Endothelial cell of umbilical vein (primary cell): ENCODE results near the gene SDSL. TPM values are rescaled to one million over a fixed set of nuclear protein-coding genes. Genes with fewer than 3 reads are reported as not detected.

Source experiments
- BruUV-seq: library from RNA; stranded (reverse); fragments of 400-500 nt; replicated peaks from 2 replicates; lab custom pipeline; 2021; lab: Mats Ljungman, UMichigan
- CTCF ChIA-PET: fragments of 300-600, 350-600 bp; sonication (Branson Sonifier 250); formaldehyde crosslinking; loops from one replicate; lab custom pipeline; 2021; ENCODE audit warnings: antibody characterized with exemption, inconsistent platforms; lab: Charles Lee
- POLR2A ChIA-PET: fragments of 300-600, 350-600 bp; sonication (Branson Sonifier 250); formaldehyde crosslinking; loops from one replicate; lab custom pipeline; 2021; ENCODE audit warnings: antibody characterized with exemption, inconsistent platforms; lab: Charles Lee
- DNase-seq: peaks from one replicate; pipeline ENCODE4 v3.0.0-alpha.2; 2011; ENCODE audit warnings: low read depth, low spot score
- FAIRE-seq: peaks from 2 replicates; lab custom pipeline; 2011; peaks lifted over from hg19 to GRCh38; lab: Jason Lieb, UNC
- H2AFZ ChIP-seq: 2 replicates; pipeline ENCODE4 v1.6.0; 2012; ENCODE audit warnings: low read depth, low read length, control low read depth, inconsistent platforms
- H3K27ac ChIP-seq: 2 replicates; pipeline ENCODE4 v1.5.1; 2011; ENCODE audit warnings: low read depth, mild to moderate bottlenecking, control low read depth, low read length, moderate library complexity; ENCODE audit not compliant: insufficient read depth
- H3K27me3 ChIP-seq, 2 experiments: 2 replicates each; pipeline versions ENCODE4 v1.6.0 to v1.6.1; 2011; ENCODE audit warnings: low read length in 2 of 2, mixed read lengths in 1 of 2; ENCODE audit not compliant: control insufficient read depth in 2 of 2, insufficient read depth in 2 of 2
- H3K36me3 ChIP-seq, 2 experiments: 2 replicates in 1 of 2; 3 replicates in 1 of 2; pipeline ENCODE4 v1.5.1; 2011; ENCODE audit warnings: low read length in 2 of 2, mild to moderate bottlenecking in 1 of 2, moderate library complexity in 1 of 2; ENCODE audit not compliant: control insufficient read depth in 2 of 2, insufficient read depth in 2 of 2; ENCODE audit errors: extremely low read depth in 1 of 2
- H3K4me1 ChIP-seq: 3 replicates; pipeline ENCODE4 v1.5.1; 2011; ENCODE audit warnings: mild to moderate bottlenecking, low read length; ENCODE audit not compliant: control insufficient read depth, insufficient read depth; ENCODE audit errors: extremely low read depth
- H3K4me2 ChIP-seq: 2 replicates; pipeline ENCODE4 v1.6.1; 2011; ENCODE audit warnings: low read length, control low read depth, mixed read lengths; ENCODE audit not compliant: insufficient read depth
- H3K4me3 ChIP-seq, 3 experiments: fragments of 200-600 bp in 1 of 3; sonication (generic), shearing (Covaris generic) in 1 of 3; replicated peaks in 1 of 3; 2 replicates each; pipeline ENCODE4 v1.5.1; 2011 to 2016; ENCODE audit warnings: control low read depth in 3 of 3, low read length in 3 of 3, mild to moderate bottlenecking in 2 of 3, inconsistent platforms in 1 of 3, low read depth in 1 of 3, moderate library complexity in 1 of 3; ENCODE audit not compliant: insufficient read depth in 1 of 3
- H3K79me2 ChIP-seq: 2 replicates; pipeline ENCODE4 v1.6.0; 2012; ENCODE audit warnings: low read length, inconsistent platforms; ENCODE audit not compliant: control insufficient read depth, insufficient read depth
- H3K9ac ChIP-seq: replicated peaks from 2 replicates; pipeline ENCODE3; 2011; ENCODE audit warnings: low read length, control low read depth; ENCODE audit not compliant: insufficient read depth; ENCODE audit errors: extremely low read depth
- H3K9me1 ChIP-seq: replicated peaks from 3 replicates; pipeline ENCODE4 v1.6.0; 2011; ENCODE audit warnings: mild to moderate bottlenecking, low read length; ENCODE audit not compliant: control insufficient read depth, insufficient read depth; ENCODE audit errors: extremely low read depth
- H3K9me3 ChIP-seq: replicated peaks from 2 replicates; pipeline ENCODE4 v1.5.1; 2012; ENCODE audit warnings: low read length, inconsistent platforms; ENCODE audit not compliant: control insufficient read depth, insufficient read depth
- H4K20me1 ChIP-seq: replicated peaks from 2 replicates; pipeline ENCODE3; 2011; ENCODE audit warnings: mild to moderate bottlenecking, low read length; ENCODE audit not compliant: control insufficient read depth, insufficient read depth; ENCODE audit errors: extremely low read depth
- CTCF ChIP-seq, 2 donors: IDR thresholded peaks; 1 replicate in 1 of 2; 2 replicates in 1 of 2; pipeline ENCODE4 v1.5.1; 2011; ENCODE audit warnings: low read length in 2 of 2, mild to moderate bottlenecking in 2 of 2, moderate library complexity in 2 of 2, control low read depth in 1 of 2, inconsistent platforms in 1 of 2, low read depth in 1 of 2; ENCODE audit not compliant: insufficient read depth in 1 of 2; ENCODE audit errors: extremely low read depth in 1 of 2
- EZH2 ChIP-seq: IDR thresholded peaks from 2 replicates; pipeline ENCODE4 v1.6.1; 2012; ENCODE audit warnings: borderline replicate concordance, low read depth, mild to moderate bottlenecking, moderate library complexity, low read length, inconsistent platforms; ENCODE audit not compliant: severe bottlenecking
- FOS ChIP-seq: IDR thresholded peaks from 2 replicates; pipeline ENCODE4 v1.6.1; 2011; ENCODE audit warnings: mild to moderate bottlenecking, low read length, moderate library complexity, borderline replicate concordance; ENCODE audit not compliant: insufficient read depth
- GATA2 ChIP-seq: IDR thresholded peaks from 2 replicates; pipeline ENCODE4 v1.7.0; 2011; ENCODE audit warnings: low read depth, mild to moderate bottlenecking, moderate library complexity, mixed read lengths, low read length; ENCODE audit not compliant: insufficient read length, insufficient read depth
- JUN ChIP-seq: IDR thresholded peaks from 2 replicates; pipeline ENCODE4 v1.6.1; 2011; ENCODE audit warnings: borderline replicate concordance, low read depth; ENCODE audit not compliant: insufficient read length, insufficient read depth
- MAX ChIP-seq: IDR thresholded peaks from 2 replicates; pipeline ENCODE4 v1.6.1; 2011; ENCODE audit not compliant: insufficient read depth, insufficient read length
- MYC ChIP-seq: IDR thresholded peaks from one replicate; pipeline ENCODE4 v1.6.1; 2011; ENCODE audit warnings: mild to moderate bottlenecking, low read depth, low read length
- POLR2A ChIP-seq: IDR thresholded peaks from 2 replicates; pipeline ENCODE4 v1.6.1; 2012; ENCODE audit warnings: low read depth, mild to moderate bottlenecking, control low read depth, low read length
- POLR2AphosphoS5 ChIP-seq: IDR thresholded peaks from 2 replicates; pipeline ENCODE4 v1.6.1; 2012; ENCODE audit warnings: low read depth, mild to moderate bottlenecking, control low read depth, low read length, moderate library complexity; ENCODE audit not compliant: insufficient read depth
- dilution Hi-C: fragments of 300-500 bp; cut with MboI; formaldehyde crosslinking; loops from one replicate; pipeline ENCODE4 v1.15.0; 2019; ENCODE audit warnings: low sequenced_read_pairs; ENCODE audit not compliant: extremely low pct_ligation_motif_present
- intact Hi-C: fragments of 100-400 bp; cut with micrococcal nuclease; formaldehyde crosslinking; loops from one replicate; pipeline ENCODE4 v1.10.0; 2022
- polyA plus RNA-seq, 4 experiments: library from polyadenylated mRNA; depleted of rRNA in 3 of 4; stranded (reverse) in 3 of 4; unstranded in 1 of 4; fragments of >200 nt; gene quantifications; 2 replicates each; pipeline versions ENCODE4 v1.2.1 to v1.2.3, GENCODE V29; 2011 to 2012; ENCODE audit warnings: missing spikeins in 1 of 4
- total RNA-seq: library from RNA; stranded (reverse); gene quantifications from 2 replicates; pipeline ENCODE4 v1.2.3, GENCODE V29; 2021

SDSL gene
- total and polyA plus RNA-seq, 2 donors (not counting 3 experiments of a cell fraction or from before 2014, with no cell fraction given), result 5.7 to 16.9 TPM

GRCh38 chr12:113382206-113382605, 40.0 kb upstream of the SDSL start:
- no peak for FAIRE-seq
- no peaks in the 10 kb centered on the region for H3K9me3 ChIP-seq
- dilution Hi-C loops, result no loop called here
- H3K27me3 ChIP-seq, result no peaks in the 10 kb centered on the region
- H3K79me2 ChIP-seq, result no peaks in the 10 kb centered on the region
- H3K36me3 ChIP-seq, result peaks cover 0 to 12% of the 10 kb centered on the region in 2 experiments
- H4K20me1 ChIP-seq, result no peaks in the 10 kb centered on the region
- H3K4me1 ChIP-seq, result no peaks in the 10 kb centered on the region
- ChIA-PET CTCF (interaction anchor here (1.0 to 1.9 kb wide), 2 partner anchors 19 to 43 kb away, joined by 3 to 5 read pairs; no protein-coding TSS in a partner anchor), POLR2A (no interaction called here)
- H3K4me3 ChIP-seq, result no peak overlapping the region
- no peak for DNase-seq
- no peak overlapping the region for H3K27ac ChIP-seq
- no peak overlapping the region for H3K4me2 ChIP-seq
- TF ChIP-seq GATA2, result no peak
- no peak for TF ChIP-seq JUN
- TF ChIP-seq CTCF (IDR thresholded peaks at IDR 0.05; ENCODE audit: extremely low read depth in 1 of 2, insufficient read depth in 1 of 2, low read depth in 1 of 2, low read length in 2 of 2), result no peak
- no peak for TF ChIP-seq POLR2A
- no peak for TF ChIP-seq MAX
- no peak for TF ChIP-seq EZH2
- TF ChIP-seq POLR2AphosphoS5, result no peak
- TF ChIP-seq FOS, result no peak
- no peak for TF ChIP-seq MYC
- no peak overlapping the region for H3K9ac ChIP-seq
- no peak overlapping the region for H2AFZ ChIP-seq
- intact Hi-C loops, result no loop called here
- BruUV-seq, result no TSS peak
- H3K9me1 ChIP-seq, result no peaks in the 10 kb centered on the region
